DOHH2 (cell line): ENCODE data around the gene CCDC144A.

ENCODE experiments used
- CTCF ChIP-seq: fragments of 200-600 bp; sonication (generic); IDR thresholded peaks from one replicate; pipeline ENCODE4 v1.5.1; 2014; ENCODE audit warnings: antibody characterized with exemption, mild to moderate bottlenecking, low read depth, low read length; ENCODE audit not compliant: poor library complexity, severe bottlenecking
- EZH2phosphoT487 ChIP-seq: fragments of 200-600 bp; sonication (generic); IDR thresholded peaks from 2 replicates; pipeline ENCODE4 v1.6.1; 2017; ENCODE audit warnings: borderline replicate concordance, mild to moderate bottlenecking, antibody characterized with exemption, low read length, moderate library complexity, mixed read lengths

GRCh38 chr17:16820161-16820877 is 130.3 kb downstream of the CCDC144A start:
- TF ChIP-seq EZH2phosphoT487 (no peak), CTCF (no peak)
